Activated B cell treated with CpG ODN at 0.5 μM for 24 hours (primary cell): ENCODE results near the gene ICAM2. TPM values are rescaled to one million over a fixed set of nuclear protein-coding genes. Genes with fewer than 3 reads are reported as not detected.
A peak's percentile ranks its signal among the peaks of the same experiment; 100 is the strongest.

ENCODE experiments used
- ATAC-seq: fragments of 200-7000 bp; cut with Tn5 transposase; one replicate; pipeline ENCODE4 v1.10.0; 2021; ENCODE audit warnings: low read depth, mild to moderate bottlenecking, moderate library complexity
- CTCF ChIA-PET: fragments of 350-600 bp; sonication (Branson Sonifier 250); formaldehyde crosslinking; loops from one replicate; lab custom pipeline; 2021; ENCODE audit warnings: antibody characterized with exemption; lab: Charles Lee
- POLR2A ChIA-PET: fragments of 350-600 bp; sonication (Branson Sonifier 250); formaldehyde crosslinking; loops from one replicate; lab custom pipeline; 2021; ENCODE audit warnings: antibody characterized with exemption; lab: Charles Lee
- DNase-seq: peaks from one replicate; pipeline ENCODE4 v3.0.0; 2022
- H3K27ac Mint-ChIP-seq: one replicate; pipeline ENCODE4 v1.8.0; 2020; ENCODE audit warnings: mixed read lengths
- H3K27me3 Mint-ChIP-seq: one replicate; pipeline ENCODE4 v1.8.0; 2021; ENCODE audit warnings: mixed read lengths
- H3K36me3 Mint-ChIP-seq: one replicate; pipeline ENCODE4 v1.8.0; 2021; ENCODE audit warnings: low read depth, mixed read lengths
- H3K4me1 Mint-ChIP-seq: one replicate; pipeline ENCODE4 v1.8.0; 2021; ENCODE audit warnings: mixed read lengths
- H3K4me3 Mint-ChIP-seq: one replicate; pipeline ENCODE4 v1.8.0; 2020; ENCODE audit warnings: mild to moderate bottlenecking, mixed read lengths
- H3K9me3 Mint-ChIP-seq: one replicate; pipeline ENCODE4 v1.8.0; 2020; ENCODE audit warnings: mixed read lengths
- CTCF ChIP-seq: fragments of 200-600 bp; IDR thresholded peaks from one replicate; pipeline ENCODE4 v1.8.0; 2022; ENCODE audit warnings: antibody characterized with exemption, mild to moderate bottlenecking
- intact Hi-C: fragments of 100-400 bp; cut with micrococcal nuclease; formaldehyde crosslinking; loops from one replicate; pipeline ENCODE4 v1.15.1; 2024
- total RNA-seq: library from RNA; stranded (reverse); gene quantifications from 2 replicates; pipeline ENCODE4 v1.2.3, GENCODE V29; 2022

ICAM2 gene
- total RNA-seq, 1 donor from 2014 or later = 44.5 TPM

GRCh38 chr17:64016231-64016784 is 4.1 kb downstream of the ICAM2 start:
- ATAC-seq (no peak), DNase-seq (no peak)
- intact Hi-C loops = loop anchor here (2.0 kb wide), 1 partner anchor 26 kb away; no protein-coding TSS in a partner anchor
- Mint-ChIP-seq H3K9me3 (no peaks in the 10 kb centered on the region), H3K27me3 (no peaks in the 10 kb centered on the region), H3K4me1 (peaks cover 84% of the 10 kb centered on the region), H3K27ac (peak overlapping the region; percentile 84), H3K4me3 (peak overlapping the region; percentile 69), H3K36me3 (peaks cover 19% of the 10 kb centered on the region)
- ChIA-PET POLR2A (interaction anchor here (0.6 to 1.3 kb wide), 5 partner anchors 14 to 1107 kb away, joined by 3 to 6 read pairs (median 4); no protein-coding TSS in a partner anchor), CTCF (interaction anchor here (1.0 to 3.5 kb wide), 10 partner anchors 11 to 127 kb away, joined by 3 to 52 read pairs (median 6); partner anchors contain the start of genes CSHL1 and GH1)
- TF ChIP-seq CTCF = no peak

GRCh38 chr17:64015447-64015846 is 5.0 kb downstream of the ICAM2 start:
- ChIA-PET POLR2A (no interaction called here), CTCF (no interaction called here)
- Mint-ChIP-seq H3K36me3 (peaks cover 28% of the 10 kb centered on the region), H3K9me3 (no peaks in the 10 kb centered on the region), H3K4me3 (no peak overlapping the region), H3K27ac (peak overlapping the region; percentile 87), H3K27me3 (no peaks in the 10 kb centered on the region), H3K4me1 (peaks cover 80% of the 10 kb centered on the region)
- no peak for TF ChIP-seq CTCF
- ATAC-seq (no peak), DNase-seq (no peak)
- intact Hi-C loops = no loop called here

GRCh38 chr17:64009571-64010402 is 10.6 kb downstream of the ICAM2 start:
- no peak for ATAC-seq

GRCh38 chr17:64008830-64009229 is 11.6 kb downstream of the ICAM2 start:
- Mint-ChIP-seq H3K36me3 (peaks cover 69% of the 10 kb centered on the region), H3K27ac (no peak overlapping the region), H3K9me3 (no peaks in the 10 kb centered on the region), H3K27me3 (no peaks in the 10 kb centered on the region), H3K4me1 (peaks cover 62% of the 10 kb centered on the region), H3K4me3 (no peak overlapping the region)
- CTCF ChIA-PET = no interaction called here
- TF ChIP-seq CTCF = no peak
- DNase-seq (no peak), ATAC-seq (no peak)
- intact Hi-C loops = no loop called here
- POLR2A ChIA-PET = no interaction called here

More at GRCh38 chr17:64009571-64010402, 10.6 kb downstream of the ICAM2 start:
- ChIA-PET CTCF (interaction anchor here (1.4 kb wide), 1 partner anchor 16 kb away, joined by 3 read pairs; no protein-coding TSS in a partner anchor), POLR2A (interaction anchor here (0.8 kb wide), 1 partner anchor 10 kb away, joined by 4 read pairs; no protein-coding TSS in a partner anchor)
- intact Hi-C loops = no loop called here
- Mint-ChIP-seq H3K36me3 (peaks cover 62% of the 10 kb centered on the region), H3K9me3 (no peaks in the 10 kb centered on the region), H3K4me1 (peaks cover 71% of the 10 kb centered on the region), H3K27me3 (no peaks in the 10 kb centered on the region), H3K4me3 (no peak overlapping the region), H3K27ac (peak overlapping the region; percentile 35)
- DNase-seq = no peak
- TF ChIP-seq CTCF = no peak

- DNase-seq (no peak), ATAC-seq (no peak)
- CTCF ChIA-PET = no interaction called here
- Mint-ChIP-seq H3K36me3 (peaks cover 74% of the 10 kb centered on the region), H3K4me3 (no peak overlapping the region), H3K27ac (no peak overlapping the region), H3K9me3 (no peaks in the 10 kb centered on the region), H3K27me3 (no peaks in the 10 kb centered on the region), H3K4me1 (peaks cover 58% of the 10 kb centered on the region)
- TF ChIP-seq CTCF = no peak
- intact Hi-C loops = no loop called here
- POLR2A ChIA-PET = no interaction called here
Observed at GRCh38 chr17:64008346-64008745, 12.1 kb downstream of the ICAM2 start.
